ENCODE results near the gene AUTS2. TPM values are rescaled to one million over a fixed set of nuclear protein-coding genes. Genes with fewer than 3 reads are reported as not detected.

AUTS2 gene
- total and polyA plus RNA-seq, 2 experiments from 2014 or later, result 3.0 to 4.4 TPM

- no peaks in the 10 kb centered on the region for H3K9me3 ChIP-seq (ENCODE audit: low read depth)
- H2AFZ ChIP-seq, result no peak overlapping the region
- no peak overlapping the region for H3K9ac ChIP-seq
- no peaks in the 10 kb centered on the region for H3K36me3 ChIP-seq (ENCODE audit: low read depth)
- H3K4me2 ChIP-seq (ENCODE audit: unreplicated experiment), result no peak overlapping the region
- no peaks in the 10 kb centered on the region for H3K79me2 ChIP-seq (ENCODE audit: insufficient read depth)
- TF ChIP-seq EZH2 (IDR thresholded peaks at IDR 0.05; ENCODE audit: insufficient read depth, poor library complexity, severe bottlenecking), result no peak
- TF ChIP-seq EZH2phosphoT487 (IDR thresholded peaks at IDR 0.05; ENCODE audit: insufficient read depth, low read depth), result no peak
- H3F3A ChIP-seq (ENCODE audit: insufficient read depth), result no peaks in the 10 kb centered on the region
- no peak overlapping the region for H3K27ac ChIP-seq
- H3K27me3 ChIP-seq (replicated peaks; ENCODE audit: insufficient read depth), result no peaks in the 10 kb centered on the region
- WGBS, 2 experiments (ENCODE audit: low coverage in 1 of 2, low lambda C conversion rate in 2 of 2, missing lambda C conversion rate in 2 of 2), result 54 to 67% methylated on average over 2 to 3 of the region's 3 CpGs
- no peaks in the 10 kb centered on the region for H3K9me2 ChIP-seq (ENCODE audit: insufficient read depth)
- no peak overlapping the region for H3K4me3 ChIP-seq
- peak; percentile 27 for DNase-seq
- no peaks in the 10 kb centered on the region; the same call in 1 of the 2 replicates for H4K20me1 ChIP-seq (ENCODE audit: insufficient read depth)
- in situ Hi-C loops (cut with MboI), result no loop called here
- H3K4me1 ChIP-seq (ENCODE audit: insufficient read depth), result no peaks in the 10 kb centered on the region
Observed at GRCh38 chr7:69893906-69894305, 295.6 kb downstream of the AUTS2 start.

- 55 to 60% methylated on average over 2 of the region's 2 CpGs for WGBS, 2 experiments (ENCODE audit: low coverage in 1 of 2, low lambda C conversion rate in 2 of 2, missing lambda C conversion rate in 2 of 2)
Observed at GRCh38 chr7:69895446-69895845, 297.2 kb downstream of the AUTS2 start.

GRCh38 chr7:69896121-69896520 is 297.8 kb downstream of the AUTS2 start:
- Histone ChIP-seq H3K4me2 (ENCODE audit: unreplicated experiment) (no peak overlapping the region), H3K9me3 (ENCODE audit: low read depth) (no peaks in the 10 kb centered on the region), H3K4me1 (ENCODE audit: insufficient read depth) (no peaks in the 10 kb centered on the region), H3K9ac (no peak overlapping the region), H3K79me2 (ENCODE audit: insufficient read depth) (no peaks in the 10 kb centered on the region), H3K27me3 (replicated peaks; ENCODE audit: insufficient read depth) (no peaks in the 10 kb centered on the region), H3K4me3 (no peak overlapping the region), H3F3A (ENCODE audit: insufficient read depth) (no peaks in the 10 kb centered on the region), H3K27ac (no peak overlapping the region), H3K36me3 (ENCODE audit: low read depth) (no peaks in the 10 kb centered on the region), H3K9me2 (ENCODE audit: insufficient read depth) (no peaks in the 10 kb centered on the region), H2AFZ (no peak overlapping the region), H4K20me1 (ENCODE audit: insufficient read depth) (no peaks in the 10 kb centered on the region)
- TF ChIP-seq EZH2 (IDR thresholded peaks at IDR 0.05; ENCODE audit: insufficient read depth, poor library complexity, severe bottlenecking), result no peak
- TF ChIP-seq EZH2phosphoT487 (IDR thresholded peaks at IDR 0.05; ENCODE audit: insufficient read depth, low read depth), result no peak
- in situ Hi-C loops (cut with MboI), result no loop called here
- WGBS, 2 experiments (ENCODE audit: low coverage in 1 of 2, low lambda C conversion rate in 2 of 2, missing lambda C conversion rate in 2 of 2), result 82 to 85% methylated on average over 5 of the region's 5 CpGs
- DNase-seq, result no peak

More at GRCh38 chr7:69895446-69895845, 297.2 kb downstream of the AUTS2 start:
- no peak for DNase-seq
- no peak overlapping the region for H3K27ac ChIP-seq
- H3K9ac ChIP-seq, result no peak overlapping the region
- no peak for TF ChIP-seq EZH2phosphoT487 (IDR thresholded peaks at IDR 0.05; ENCODE audit: insufficient read depth, low read depth)
- no peak for TF ChIP-seq EZH2 (IDR thresholded peaks at IDR 0.05; ENCODE audit: insufficient read depth, poor library complexity, severe bottlenecking)
- H4K20me1 ChIP-seq (ENCODE audit: insufficient read depth), result no peaks in the 10 kb centered on the region
- H3K9me3 ChIP-seq (ENCODE audit: low read depth), result no peaks in the 10 kb centered on the region
- in situ Hi-C loops (cut with MboI), result no loop called here
- H3F3A ChIP-seq (ENCODE audit: insufficient read depth), result no peaks in the 10 kb centered on the region
- no peaks in the 10 kb centered on the region for H3K9me2 ChIP-seq (ENCODE audit: insufficient read depth)
- no peaks in the 10 kb centered on the region for H3K4me1 ChIP-seq (ENCODE audit: insufficient read depth)
- H3K79me2 ChIP-seq (ENCODE audit: insufficient read depth), result no peaks in the 10 kb centered on the region
- H3K4me2 ChIP-seq (ENCODE audit: unreplicated experiment), result no peak overlapping the region
- no peaks in the 10 kb centered on the region for H3K27me3 ChIP-seq (replicated peaks; ENCODE audit: insufficient read depth)
- no peak overlapping the region for H3K4me3 ChIP-seq
- H3K36me3 ChIP-seq (ENCODE audit: low read depth), result no peaks in the 10 kb centered on the region
- H2AFZ ChIP-seq, result no peak overlapping the region

GRCh38 chr7:69898189-69898588 is 299.9 kb downstream of the AUTS2 start:
- Histone ChIP-seq H3K9me2 (ENCODE audit: insufficient read depth) (no peaks in the 10 kb centered on the region), H4K20me1 (ENCODE audit: insufficient read depth) (no peaks in the 10 kb centered on the region), H3K4me1 (ENCODE audit: insufficient read depth) (no peaks in the 10 kb centered on the region), H3K9ac (no peak overlapping the region), H3K27me3 (replicated peaks; ENCODE audit: insufficient read depth) (no peaks in the 10 kb centered on the region), H3K9me3 (ENCODE audit: low read depth) (no peaks in the 10 kb centered on the region), H3K36me3 (ENCODE audit: low read depth) (no peaks in the 10 kb centered on the region), H3K27ac (no peak overlapping the region), H3K4me3 (no peak overlapping the region), H2AFZ (no peak overlapping the region), H3K79me2 (ENCODE audit: insufficient read depth) (no peaks in the 10 kb centered on the region), H3K4me2 (ENCODE audit: unreplicated experiment) (no peak overlapping the region), H3F3A (ENCODE audit: insufficient read depth) (no peaks in the 10 kb centered on the region)
- in situ Hi-C loops (cut with MboI), result no loop called here
- DNase-seq, result no peak
- TF ChIP-seq EZH2 (IDR thresholded peaks at IDR 0.05; ENCODE audit: insufficient read depth, poor library complexity, severe bottlenecking), result no peak
- TF ChIP-seq EZH2phosphoT487 (IDR thresholded peaks at IDR 0.05; ENCODE audit: insufficient read depth, low read depth), result no peak
- 55 to 63% methylated on average over 2 of the region's 2 CpGs for WGBS, 2 experiments (ENCODE audit: low coverage in 1 of 2, low lambda C conversion rate in 2 of 2, missing lambda C conversion rate in 2 of 2)

GRCh38 chr7:69903410-69903809 is 305.1 kb downstream of the AUTS2 start:
- no peak overlapping the region for H3K9ac ChIP-seq
- H3K9me3 ChIP-seq (ENCODE audit: low read depth), result no peaks in the 10 kb centered on the region
- H3F3A ChIP-seq (ENCODE audit: insufficient read depth), result no peaks in the 10 kb centered on the region
- H3K4me1 ChIP-seq (ENCODE audit: insufficient read depth), result no peaks in the 10 kb centered on the region
- no peaks in the 10 kb centered on the region for H3K36me3 ChIP-seq (ENCODE audit: low read depth)
- H3K27me3 ChIP-seq (replicated peaks; ENCODE audit: insufficient read depth), result no peaks in the 10 kb centered on the region
- in situ Hi-C loops (cut with MboI), result no loop called here
- H3K4me3 ChIP-seq, result no peak overlapping the region
- H2AFZ ChIP-seq, result no peak overlapping the region
- H3K4me2 ChIP-seq (ENCODE audit: unreplicated experiment), result no peak overlapping the region
- TF ChIP-seq EZH2 (IDR thresholded peaks at IDR 0.05; ENCODE audit: insufficient read depth, poor library complexity, severe bottlenecking) (no peak), EZH2phosphoT487 (IDR thresholded peaks at IDR 0.05; ENCODE audit: insufficient read depth, low read depth) (no peak)
- peak; percentile 3 for DNase-seq
- no peak overlapping the region for H3K27ac ChIP-seq
- no peaks in the 10 kb centered on the region for H3K9me2 ChIP-seq (ENCODE audit: insufficient read depth)
- H4K20me1 ChIP-seq (ENCODE audit: insufficient read depth), result no peaks in the 10 kb centered on the region
- H3K79me2 ChIP-seq (ENCODE audit: insufficient read depth), result no peaks in the 10 kb centered on the region

All from GM23248 (cell line).